ENCODE results near the gene LDLRAD4.

Gene LDLRAD4

GRCh38 chr18:13237641-13238040, 19.1 kb downstream of the LDLRAD4 start:
- no peak for DNase-seq (ENCODE audit: low read depth)
- no peak overlapping the region for H3K4me3 ChIP-seq (ENCODE audit: low read depth, low read length)
- TF ChIP-seq, protein P1, sequence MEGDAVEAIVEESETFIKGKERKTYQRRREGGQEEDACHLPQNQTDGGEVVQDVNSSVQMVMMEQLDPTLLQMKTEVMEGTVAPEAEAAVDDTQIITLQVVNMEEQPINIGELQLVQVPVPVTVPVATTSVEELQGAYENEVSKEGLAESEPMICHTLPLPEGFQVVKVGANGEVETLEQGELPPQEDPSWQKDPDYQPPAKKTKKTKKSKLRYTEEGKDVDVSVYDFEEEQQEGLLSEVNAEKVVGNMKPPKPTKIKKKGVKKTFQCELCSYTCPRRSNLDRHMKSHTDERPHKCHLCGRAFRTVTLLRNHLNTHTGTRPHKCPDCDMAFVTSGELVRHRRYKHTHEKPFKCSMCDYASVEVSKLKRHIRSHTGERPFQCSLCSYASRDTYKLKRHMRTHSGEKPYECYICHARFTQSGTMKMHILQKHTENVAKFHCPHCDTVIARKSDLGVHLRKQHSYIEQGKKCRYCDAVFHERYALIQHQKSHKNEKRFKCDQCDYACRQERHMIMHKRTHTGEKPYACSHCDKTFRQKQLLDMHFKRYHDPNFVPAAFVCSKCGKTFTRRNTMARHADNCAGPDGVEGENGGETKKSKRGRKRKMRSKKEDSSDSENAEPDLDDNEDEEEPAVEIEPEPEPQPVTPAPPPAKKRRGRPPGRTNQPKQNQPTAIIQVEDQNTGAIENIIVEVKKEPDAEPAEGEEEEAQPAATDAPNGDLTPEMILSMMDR (conservative IDR thresholded peaks at IDR 0.05; ENCODE audit: low read depth, low read length) = no peak

- no peak for DNase-seq (ENCODE audit: low read depth)
- no peak overlapping the region for H3K4me3 ChIP-seq (ENCODE audit: low read depth, low read length)
- TF ChIP-seq, protein P1 (conservative IDR thresholded peaks at IDR 0.05; ENCODE audit: low read depth, low read length) = no peak
These were observed 20.8 kb downstream of the LDLRAD4 start for GRCh38 chr18:13239171-13239956.

DNA sequence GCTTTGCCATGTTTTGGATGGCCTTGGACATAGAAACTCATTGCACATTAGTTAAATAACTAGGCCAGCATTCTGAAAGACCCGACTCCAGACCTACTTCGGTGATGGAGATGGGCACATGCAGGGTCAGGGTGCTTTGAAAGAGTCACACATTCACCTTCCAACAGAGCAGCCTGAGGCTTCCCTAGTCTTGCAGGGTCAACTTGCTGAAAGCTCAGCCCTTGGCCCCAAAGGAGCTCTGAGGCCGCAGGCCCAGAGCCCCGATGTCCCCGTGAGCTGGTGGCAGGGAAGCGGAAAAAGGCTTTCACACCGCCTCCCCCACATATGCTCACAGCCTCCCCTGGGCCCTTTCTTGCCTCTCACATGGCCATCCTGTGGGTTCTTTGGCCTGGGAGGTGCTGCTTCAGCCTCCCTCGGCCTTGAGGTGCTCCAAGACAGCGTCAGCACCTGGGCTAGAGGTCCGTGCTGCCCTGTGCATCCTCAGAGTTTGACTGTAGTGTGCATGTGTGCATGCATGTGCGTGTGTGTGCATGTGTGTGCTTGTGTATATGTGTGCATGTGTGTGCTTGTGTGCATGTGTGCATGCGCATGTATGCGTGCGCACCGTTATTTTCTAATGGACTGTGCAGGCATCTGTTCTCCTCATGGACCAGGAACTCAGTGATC, 21.6 kb downstream of the LDLRAD4 start:
- TF ChIP-seq, protein P1 (conservative IDR thresholded peaks at IDR 0.05; ENCODE audit: low read depth, low read length) = no peak
- H3K4me3 ChIP-seq (ENCODE audit: low read depth, low read length) = no peak overlapping the region
- no peak for DNase-seq (ENCODE audit: low read depth)

- TF ChIP-seq, protein P1 (conservative IDR thresholded peaks at IDR 0.05; ENCODE audit: low read depth, low read length) = no peak
- DNase-seq (ENCODE audit: low read depth) = no peak
- no peak overlapping the region for H3K4me3 ChIP-seq (ENCODE audit: low read depth, low read length)
These were observed 22.7 kb downstream of the LDLRAD4 start for GRCh38 chr18:13241083-13241892.

DNA sequence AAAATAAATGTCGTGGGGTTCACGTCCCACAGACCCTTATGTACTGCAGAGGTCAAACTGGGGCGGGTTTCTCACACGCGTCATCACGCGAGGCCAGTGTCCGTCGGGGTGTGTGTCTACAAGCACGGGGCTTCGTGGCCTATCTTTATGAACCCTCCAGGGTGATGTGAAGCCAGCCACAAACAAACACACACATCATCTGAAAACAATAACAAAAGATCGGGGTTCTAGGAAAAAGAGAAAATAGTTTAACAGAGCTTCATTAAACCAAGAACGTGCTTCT, 23.3 kb downstream of the LDLRAD4 start:
- no peak for DNase-seq (ENCODE audit: low read depth)
- TF ChIP-seq, protein P1 (conservative IDR thresholded peaks at IDR 0.05; ENCODE audit: low read depth, low read length) = no peak
- no peak overlapping the region for H3K4me3 ChIP-seq (ENCODE audit: low read depth, low read length)

DNA sequence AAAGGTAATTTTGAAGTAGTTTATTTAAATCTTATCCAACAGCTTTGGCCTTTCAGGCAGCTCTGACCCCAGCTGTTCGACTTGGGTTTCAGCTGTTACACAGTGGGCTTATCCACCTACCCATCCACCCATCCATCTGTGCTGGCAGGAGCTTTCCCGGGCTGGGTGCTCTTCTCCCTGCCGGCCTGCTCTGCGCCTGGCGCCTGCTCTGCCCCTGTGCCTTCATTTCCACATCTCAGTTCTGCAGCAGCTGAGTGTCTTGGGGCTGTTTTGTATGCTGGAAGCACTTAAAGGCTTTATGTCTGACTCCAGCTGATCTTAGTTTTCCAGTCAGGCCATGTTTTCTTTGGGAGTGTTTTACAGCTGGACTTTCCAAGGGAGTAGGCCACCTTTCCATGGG, 24.2 kb downstream of the LDLRAD4 start:
- TF ChIP-seq, protein P1 (conservative IDR thresholded peaks at IDR 0.05; ENCODE audit: low read depth, low read length) = no peak
- H3K4me3 ChIP-seq (ENCODE audit: low read depth, low read length) = no peak overlapping the region
- no peak for DNase-seq (ENCODE audit: low read depth)
